Islet of Langerhans (tissue), 1 donor: ENCODE data around the gene PYGL.
"Not testable (repeated sequence)": the region's sequence is repeated elsewhere in the genome, so short reads cannot be mapped to it uniquely, and the experiment has no call there.

Source experiments
- FAIRE-seq: peaks from one replicate; lab custom pipeline; 2011; peaks lifted over from hg19 to GRCh38; lab: Jason Lieb, UNC

Gene PYGL

GRCh38 chr14:50924843-50925242, 19.4 kb downstream of the PYGL start:
- no peak for FAIRE-seq

GRCh38 chr14:50924236-50924635, 20.0 kb downstream of the PYGL start:
- no peak for FAIRE-seq

- no peak for FAIRE-seq
Observed at GRCh38 chr14:50922803-50923202, 21.5 kb downstream of the PYGL start.

- FAIRE-seq = no peak
Observed at GRCh38 chr14:50920482-50921230, 23.6 kb downstream of the PYGL start.

GRCh38 chr14:50919524-50919923, 24.8 kb downstream of the PYGL start:
- not testable (repeated sequence) for FAIRE-seq

GRCh38 chr14:50917449-50917848, 26.8 kb downstream of the PYGL start:
- no peak for FAIRE-seq

GRCh38 chr14:50910495-50911420, 33.5 kb downstream of the PYGL start:
- FAIRE-seq = no peak

- no peak for FAIRE-seq
Observed at GRCh38 chr14:50906326-50907065, 37.8 kb downstream of the PYGL start.

- no peak for FAIRE-seq
Observed at GRCh38 chr14:50904719-50905118, 39.6 kb downstream of the PYGL start.

- FAIRE-seq = no peak
Observed at GRCh38 chr14:50901361-50901760, 42.9 kb downstream of the PYGL start.

GRCh38 chr14:50897658-50898175, 46.6 kb downstream of the PYGL start:
- no peak for FAIRE-seq

- FAIRE-seq = not testable (repeated sequence)
Observed at GRCh38 chr14:50897005-50897404, 47.3 kb downstream of the PYGL start.

- not testable (repeated sequence) for FAIRE-seq
Observed at GRCh38 chr14:50896421-50896820, 47.9 kb downstream of the PYGL start.

- no peak for FAIRE-seq
Observed at GRCh38 chr14:50892255-50892654, 52.0 kb downstream of the PYGL start.

- no peak for FAIRE-seq
Observed at GRCh38 chr14:50887476-50887875, 56.8 kb downstream of the PYGL start.

- no peak for FAIRE-seq
Observed at GRCh38 chr14:50883827-50884197, 60.5 kb downstream of the PYGL start.

- FAIRE-seq = no peak
Observed at GRCh38 chr14:50882932-50883826, 61.1 kb downstream of the PYGL start.

- no peak for FAIRE-seq
Observed at GRCh38 chr14:50875359-50876070, 68.8 kb downstream of the PYGL start.

- FAIRE-seq = no peak
Observed at GRCh38 chr14:50874757-50875156, 69.5 kb downstream of the PYGL start.

- no peak for FAIRE-seq
Observed at GRCh38 chr14:50871914-50872732, 72.2 kb downstream of the PYGL start, which contains the start of gene ABHD12B. Gene ABHD12B (plus strand): TSS chr14:50872053. CDS start chr14:50872175, 122 bp downstream.
